Ectodermal cell (in vitro differentiated cells): ENCODE results near the gene PYGB.
"Not testable (repeated sequence)": the region's sequence is repeated elsewhere in the genome, so short reads cannot be mapped to it uniquely, and the experiment has no call there.

Experiments
- H3K27ac ChIP-seq: 2 replicates; pipeline ENCODE4 v1.7.0; 2013; ENCODE audit warnings: mild to moderate bottlenecking, low read depth, low read length; ENCODE audit not compliant: insufficient read depth, poor library complexity, severe bottlenecking
- H3K27me3 ChIP-seq: 2 replicates; pipeline ENCODE4 v1.7.0; 2013; ENCODE audit warnings: mild to moderate bottlenecking, low read length; ENCODE audit not compliant: insufficient read depth, control insufficient read depth, poor library complexity, severe bottlenecking
- H3K36me3 ChIP-seq: one replicate; pipeline ENCODE4 v1.7.0; 2013; ENCODE audit warnings: low read length; ENCODE audit not compliant: control insufficient read depth, insufficient read depth
- H3K4me1 ChIP-seq: one replicate; pipeline ENCODE4 v1.7.0; 2013; ENCODE audit warnings: low read length; ENCODE audit not compliant: control insufficient read depth, insufficient read depth
- H3K4me3 ChIP-seq: 2 replicates; pipeline ENCODE4 v1.7.0; 2013; ENCODE audit warnings: low read depth, low read length, control low read depth; ENCODE audit not compliant: insufficient read depth
- H3K9me3 ChIP-seq: 2 replicates; pipeline ENCODE4 v1.7.0; 2013; ENCODE audit warnings: mild to moderate bottlenecking, low read length, moderate library complexity; ENCODE audit not compliant: control insufficient read depth
- WGBS, 2 experiments: methylation state at CpG; one replicate each; pipeline ENCODE4 v1.1.7; 2013; ENCODE audit warnings: missing lambda C conversion rate in 2 of 2; 5-methylcytosine and 5-hydroxymethylcytosine counted together

PYGB gene

GRCh38 chr20:25309395-25310267 lies 61.7 kb downstream of the PYGB start:
- 91 to 93% methylated on average over 18 of the region's 18 CpGs for WGBS, 2 experiments
- no peak overlapping the region for H3K27ac ChIP-seq
- H3K36me3 ChIP-seq: peaks cover 3% of the 10 kb centered on the region
- H3K4me1 ChIP-seq: no peaks in the 10 kb centered on the region
- H3K27me3 ChIP-seq: no peaks in the 10 kb centered on the region
- no peaks in the 10 kb centered on the region for H3K9me3 ChIP-seq
- no peak overlapping the region for H3K4me3 ChIP-seq

- Histone ChIP-seq H3K27ac (no peak overlapping the region), H3K4me3 (no peak overlapping the region), H3K9me3 (no peaks in the 10 kb centered on the region), H3K27me3 (no peaks in the 10 kb centered on the region), H3K36me3 (peaks cover 3% of the 10 kb centered on the region), H3K4me1 (no peaks in the 10 kb centered on the region)
- WGBS, 2 experiments: 84 to 85% methylated on average over 6 of the region's 6 CpGs
These were observed 62.5 kb downstream of the PYGB start for GRCh38 chr20:25310268-25310920.

DNA sequence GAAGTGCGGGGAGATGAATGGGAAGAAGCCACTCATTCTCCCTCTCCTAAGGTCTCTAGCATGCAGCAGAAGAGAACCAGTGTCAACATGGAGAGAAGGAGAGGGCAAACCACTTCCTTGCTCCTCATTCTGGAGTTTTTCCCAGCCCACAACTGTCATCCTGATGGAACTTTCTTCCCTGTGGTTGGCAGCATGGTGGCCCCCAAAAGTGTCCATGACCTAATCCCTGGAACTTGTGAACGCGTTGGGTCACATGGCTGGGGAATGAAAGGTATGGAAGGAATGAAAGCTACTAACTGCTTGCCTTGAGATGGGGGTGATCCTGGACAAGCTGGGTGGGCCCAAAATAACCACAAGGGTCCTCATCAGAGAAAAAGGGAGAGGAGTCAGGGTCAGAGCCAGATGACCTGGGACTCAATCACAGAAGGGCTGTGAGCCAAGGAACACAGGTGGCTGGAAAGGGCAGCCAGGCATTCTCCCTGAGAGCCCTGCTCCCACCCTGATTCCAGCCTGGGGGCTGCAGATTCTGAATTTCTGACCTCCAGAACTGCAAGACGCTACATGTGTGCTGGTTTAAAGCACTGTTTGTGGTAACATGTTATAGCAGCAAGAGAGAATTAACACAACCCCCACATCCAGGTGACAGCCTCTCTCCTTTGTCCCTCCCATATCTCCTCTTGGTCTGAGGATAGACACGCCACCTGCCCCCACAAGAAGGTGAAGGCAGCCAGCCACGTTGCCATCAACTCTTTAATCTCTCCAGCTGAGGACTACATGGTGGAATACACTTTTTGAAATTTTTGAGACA lies 63.2 kb downstream of the PYGB start:
- no peak overlapping the region for H3K27ac ChIP-seq
- H3K4me3 ChIP-seq: no peak overlapping the region
- no peaks in the 10 kb centered on the region for H3K4me1 ChIP-seq
- WGBS, 2 experiments: 94 to 96% methylated on average over 6 of the region's 6 CpGs
- H3K9me3 ChIP-seq: no peaks in the 10 kb centered on the region
- H3K36me3 ChIP-seq: peaks cover 3% of the 10 kb centered on the region
- no peaks in the 10 kb centered on the region for H3K27me3 ChIP-seq

DNA sequence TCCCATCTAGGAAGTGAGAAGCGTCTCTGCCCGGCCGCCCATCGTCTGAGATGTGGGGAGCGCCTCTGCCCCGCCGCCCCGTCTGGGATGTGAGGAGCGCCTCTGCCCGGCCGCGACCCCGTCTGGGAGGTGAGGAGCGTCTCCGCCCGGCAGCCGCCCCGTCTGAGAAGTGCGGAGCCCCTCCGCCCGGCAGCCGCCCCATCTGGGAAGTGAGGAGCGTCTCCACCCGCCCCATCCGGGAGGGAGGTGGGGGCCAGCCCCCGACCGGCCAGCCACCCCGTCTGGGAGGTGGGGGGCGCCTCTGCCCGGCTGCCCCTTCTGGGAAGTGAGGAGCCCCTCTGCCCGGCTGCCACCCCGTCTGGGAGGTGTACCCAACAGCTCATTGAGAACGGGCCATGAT lies 64.8 kb downstream of the PYGB start:
- not testable (repeated sequence) for H3K4me1 ChIP-seq, H3K27me3 ChIP-seq, H3K9me3 ChIP-seq, H3K4me3 ChIP-seq, H3K36me3 ChIP-seq, H3K27ac ChIP-seq
- WGBS, 2 experiments: 94 to 96% methylated on average over 29 to 31 of the region's 33 CpGs

DNA sequence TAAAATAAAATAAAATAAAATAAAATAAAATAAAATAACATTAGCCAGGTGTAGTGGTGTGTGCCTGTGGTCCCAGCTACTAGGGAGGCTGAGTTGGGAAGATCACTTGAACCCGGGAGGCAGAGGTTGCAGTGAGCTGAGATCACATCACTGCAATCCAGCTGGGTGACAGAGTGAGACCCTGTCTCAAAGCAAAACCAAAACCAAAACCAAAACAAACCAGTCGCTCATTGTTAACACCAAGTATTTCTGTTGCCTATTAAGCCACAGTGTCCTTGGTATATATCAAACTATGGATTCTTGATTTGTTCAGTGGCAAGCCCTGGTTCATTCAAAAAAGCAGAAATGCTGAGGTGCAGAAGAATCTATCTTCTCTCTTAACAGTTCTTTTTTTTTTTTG lies 65.7 kb downstream of the PYGB start:
- H3K4me3 ChIP-seq: no peak overlapping the region
- no peaks in the 10 kb centered on the region for H3K27me3 ChIP-seq
- 87 to 97% methylated on average over 2 of the region's 2 CpGs for WGBS, 2 experiments
- no peaks in the 10 kb centered on the region for H3K9me3 ChIP-seq
- H3K27ac ChIP-seq: no peak overlapping the region
- H3K4me1 ChIP-seq: no peaks in the 10 kb centered on the region
- H3K36me3 ChIP-seq: no peaks in the 10 kb centered on the region

DNA sequence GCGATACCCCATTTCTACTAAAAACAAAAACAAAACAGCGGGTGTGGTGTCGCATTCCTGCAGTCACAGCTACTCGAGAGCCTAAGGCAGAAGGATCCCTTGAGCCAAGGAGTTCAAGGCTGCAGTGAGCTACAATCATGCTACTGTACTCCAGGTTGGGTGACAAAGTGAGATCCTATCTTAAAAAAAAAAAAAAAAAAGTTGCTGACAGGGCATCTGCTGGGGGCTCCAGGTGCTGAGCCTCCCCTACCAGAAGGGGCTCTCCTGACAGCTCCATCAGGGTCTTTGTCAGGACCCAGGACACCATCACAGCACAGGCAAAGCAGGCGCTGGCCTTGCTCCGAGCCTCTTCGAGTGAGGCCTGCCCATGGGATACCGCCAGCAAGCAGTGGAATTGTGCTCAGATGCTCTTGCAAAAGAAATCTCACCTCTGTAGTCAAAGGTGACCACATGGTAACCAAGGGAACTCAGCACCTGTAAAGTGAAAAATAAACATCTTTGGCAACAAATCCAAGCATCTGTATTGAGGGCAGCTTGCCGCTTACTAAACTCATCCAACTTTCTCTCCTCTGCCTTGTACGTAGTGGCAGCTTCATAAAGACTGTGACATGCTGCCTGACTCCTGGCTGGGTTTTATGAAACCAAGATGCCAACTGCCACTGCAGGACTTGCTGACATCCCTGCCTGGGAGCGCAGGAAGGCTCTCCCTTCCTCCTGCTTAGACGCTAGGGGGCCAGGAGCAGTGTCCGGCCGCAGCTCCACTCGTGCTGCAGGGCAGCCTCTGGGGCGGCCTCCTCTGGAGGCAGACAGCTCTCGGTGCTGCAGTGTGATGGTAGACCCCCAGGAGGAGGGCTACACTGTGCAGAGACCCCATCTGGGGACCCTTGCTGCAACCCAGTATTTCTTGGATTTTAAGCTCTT lies 66.9 kb downstream of the PYGB start:
- Histone ChIP-seq H3K27ac (no peak overlapping the region), H3K36me3 (no peaks in the 10 kb centered on the region), H3K4me1 (no peaks in the 10 kb centered on the region), H3K4me3 (no peak overlapping the region), H3K9me3 (no peaks in the 10 kb centered on the region), H3K27me3 (no peaks in the 10 kb centered on the region)
- 91% methylated on average over 17 of the region's 17 CpGs for whole genome bisulfite sequencing, 2 experiments

DNA sequence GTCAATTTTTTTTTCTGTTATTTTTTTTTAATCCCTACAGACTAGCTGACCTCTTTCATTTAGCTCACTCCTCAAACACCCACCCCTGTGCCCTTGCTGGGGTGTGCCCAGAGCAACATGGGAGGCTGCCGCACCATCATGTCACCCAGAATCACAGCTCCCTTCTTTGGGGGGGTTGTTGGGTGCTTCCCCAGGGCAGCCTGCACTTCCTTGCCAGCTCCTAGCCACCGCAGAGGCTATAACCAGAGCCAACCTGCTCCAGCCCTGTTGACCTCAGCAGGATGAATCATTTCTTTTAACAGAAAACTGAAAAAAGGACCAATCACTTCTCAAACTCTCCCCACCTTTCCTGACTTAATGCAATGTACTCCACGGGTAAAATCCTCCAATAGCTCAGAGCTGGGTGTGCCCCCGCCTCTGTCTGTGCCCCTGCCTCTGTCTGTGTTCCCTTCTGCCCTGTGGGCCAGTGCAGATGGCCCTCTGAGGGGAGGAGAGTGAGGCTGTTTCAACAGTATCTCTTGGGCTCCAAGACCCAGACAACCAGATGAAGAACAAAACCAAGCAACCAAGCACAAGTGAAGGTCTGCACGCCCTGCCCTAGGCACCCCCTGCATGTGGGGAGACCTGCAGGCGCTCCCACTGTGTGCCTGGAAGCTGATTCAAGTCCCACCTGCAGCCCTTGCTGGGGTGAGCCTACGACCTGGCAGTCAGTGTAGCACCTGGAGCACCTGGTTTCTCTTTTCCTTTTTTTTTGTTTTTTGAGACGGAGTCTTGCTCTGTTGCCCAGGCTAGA lies 67.7 kb downstream of the PYGB start:
- 94 to 95% methylated on average over 8 of the region's 8 CpGs for WGBS, 2 experiments

GRCh38 chr20:25316506-25317190 lies 68.8 kb downstream of the PYGB start:
- Histone ChIP-seq H3K9me3 (no peaks in the 10 kb centered on the region), H3K27me3 (no peaks in the 10 kb centered on the region), H3K4me1 (no peaks in the 10 kb centered on the region), H3K4me3 (no peak overlapping the region), H3K36me3 (no peaks in the 10 kb centered on the region), H3K27ac (no peak overlapping the region)
- WGBS, 2 experiments: 94 to 97% methylated on average over 11 of the region's 11 CpGs

More for the DNA sequence above, 67.7 kb downstream of the PYGB start:
- H3K27ac ChIP-seq: no peak overlapping the region
- no peaks in the 10 kb centered on the region for H3K27me3 ChIP-seq
- H3K4me3 ChIP-seq: no peak overlapping the region
- H3K4me1 ChIP-seq: no peaks in the 10 kb centered on the region
- no peaks in the 10 kb centered on the region for H3K9me3 ChIP-seq
- H3K36me3 ChIP-seq: no peaks in the 10 kb centered on the region
